ENCODE data around the gene KCNQ4. TPM values are rescaled to one million over a fixed set of nuclear protein-coding genes. Genes with fewer than 3 reads are reported as not detected.

Gene KCNQ4
- total and polyA plus RNA-seq, 2 donors from 2014 or later = 0.65 to 1.2 TPM

- no peak for TF ChIP-seq CTCF (IDR thresholded peaks at IDR 0.05; ENCODE audit: borderline replicate concordance, extremely low read depth, insufficient read depth)
- no peak overlapping the region for H3K4me3 ChIP-seq (ENCODE audit: low read length in 3 of 3)
- H3K4me1 ChIP-seq (ENCODE audit: control insufficient read depth in 2 of 3, insufficient read depth in 2 of 3, low read depth in 1 of 3, low read length in 3 of 3) = peaks cover 0 to 3% (median 0%) of the 10 kb centered on the region in 3 donors
- intact Hi-C loops (cut with DNase I) = no loop called here
- no peaks in the 10 kb centered on the region for H3K27me3 ChIP-seq (ENCODE audit: control insufficient read depth, insufficient read depth, low read length)
- no peak overlapping the region for H3K9ac ChIP-seq (ENCODE audit: low read length in 3 of 3)
- H3K27ac ChIP-seq (ENCODE audit: low read depth in 2 of 2, low read length in 2 of 2) = peak overlapping the region in 1 of 2 donors; percentile 35
- H3K9me3 ChIP-seq (ENCODE audit: control insufficient read depth in 2 of 3, insufficient read depth in 1 of 3, low read length in 3 of 3) = no peaks in the 10 kb centered on the region
- DNase-seq = no peak
- peaks cover 15 to 50% (median 23%) of the 10 kb centered on the region in 3 donors for H3K36me3 ChIP-seq (ENCODE audit: control insufficient read depth in 2 of 3, insufficient read depth in 3 of 3, low read length in 3 of 3)
- FAIRE-seq = no peak
Observed at GRCh38 chr1:40748841-40749718, 34.5 kb upstream of the KCNQ4 start.

GRCh38 chr1:40749817-40750216 lies 33.8 kb upstream of the KCNQ4 start:
- H3K27ac ChIP-seq (ENCODE audit: low read depth in 2 of 2, low read length in 2 of 2) = no peak overlapping the region
- FAIRE-seq (no peak), DNase-seq (no peak)
- peaks cover 0 to 3% (median 3%) of the 10 kb centered on the region in 3 donors for H3K4me1 ChIP-seq (ENCODE audit: control insufficient read depth in 2 of 3, insufficient read depth in 2 of 3, low read depth in 1 of 3, low read length in 3 of 3)
- H3K4me3 ChIP-seq (ENCODE audit: low read length in 3 of 3) = no peak overlapping the region
- H3K9me3 ChIP-seq (ENCODE audit: control insufficient read depth in 2 of 3, insufficient read depth in 1 of 3, low read length in 3 of 3) = no peaks in the 10 kb centered on the region
- no peak overlapping the region for H3K9ac ChIP-seq (ENCODE audit: low read length in 3 of 3)
- TF ChIP-seq CTCF (IDR thresholded peaks at IDR 0.05; ENCODE audit: borderline replicate concordance, extremely low read depth, insufficient read depth) = no peak
- intact Hi-C loops (cut with DNase I) = no loop called here
- H3K36me3 ChIP-seq (ENCODE audit: control insufficient read depth in 2 of 3, insufficient read depth in 3 of 3, low read length in 3 of 3) = peaks cover 19 to 56% (median 30%) of the 10 kb centered on the region in 3 donors
- H3K27me3 ChIP-seq (ENCODE audit: control insufficient read depth, insufficient read depth, low read length) = no peaks in the 10 kb centered on the region

- H3K4me3 ChIP-seq (ENCODE audit: low read length in 3 of 3) = no peak overlapping the region
- H3K9ac ChIP-seq (ENCODE audit: low read length in 3 of 3) = no peak overlapping the region
- DNase-seq (no peak), FAIRE-seq (no peak)
- no peaks in the 10 kb centered on the region for H3K9me3 ChIP-seq (ENCODE audit: control insufficient read depth in 2 of 3, insufficient read depth in 1 of 3, low read length in 3 of 3)
- H3K4me1 ChIP-seq (ENCODE audit: control insufficient read depth in 2 of 3, insufficient read depth in 2 of 3, low read depth in 1 of 3, low read length in 3 of 3) = peaks cover 0 to 6% (median 4%) of the 10 kb centered on the region in 3 donors
- peaks cover 19 to 63% (median 35%) of the 10 kb centered on the region in 3 donors for H3K36me3 ChIP-seq (ENCODE audit: control insufficient read depth in 2 of 3, insufficient read depth in 3 of 3, low read length in 3 of 3)
- H3K27ac ChIP-seq (ENCODE audit: low read depth in 2 of 2, low read length in 2 of 2) = no peak overlapping the region
- H3K27me3 ChIP-seq (ENCODE audit: control insufficient read depth, insufficient read depth, low read length) = no peaks in the 10 kb centered on the region
- intact Hi-C loops (cut with DNase I) = no loop called here
- TF ChIP-seq CTCF (IDR thresholded peaks at IDR 0.05; ENCODE audit: borderline replicate concordance, extremely low read depth, insufficient read depth) = no peak
Observed at GRCh38 chr1:40750451-40750908, 33.1 kb upstream of the KCNQ4 start.

Data from kidney (tissue), 14 donors.